GM18861 (cell line): ENCODE data around the gene MFNG.

Experiments
- ATAC-seq: cut with Tn5 transposase; IDR thresholded peaks from one replicate; pipeline ENCODE4 v1.9.1; 2021; ENCODE audit not compliant: unreplicated experiment

Gene MFNG

GRCh38 chr22:37514526-37515051, 28.4 kb upstream of the MFNG start:
- no peak for ATAC-seq

GRCh38 chr22:37511395-37512104, 25.4 kb upstream of the MFNG start:
- ATAC-seq, result no peak

- ATAC-seq, result no peak
These were observed 23.9 kb upstream of the MFNG start for GRCh38 chr22:37510091-37510490.

- ATAC-seq, result no peak
These were observed 23.1 kb upstream of the MFNG start for GRCh38 chr22:37509059-37509860.

GRCh38 chr22:37508431-37508992, 22.3 kb upstream of the MFNG start:
- no peak for ATAC-seq

- no peak for ATAC-seq
These were observed 21.5 kb upstream of the MFNG start for GRCh38 chr22:37507731-37508130.

- no peak for ATAC-seq
These were observed 19.8 kb upstream of the MFNG start for GRCh38 chr22:37505989-37506388.

GRCh38 chr22:37505565-37505964, 19.4 kb upstream of the MFNG start:
- no peak for ATAC-seq

- ATAC-seq, result no peak
These were observed 18.8 kb upstream of the MFNG start for GRCh38 chr22:37504964-37505363.

- ATAC-seq, result no peak
These were observed 17.7 kb upstream of the MFNG start for GRCh38 chr22:37503850-37504249.

GRCh38 chr22:37503183-37503683, 17.0 kb upstream of the MFNG start:
- ATAC-seq, result no peak

- no peak for ATAC-seq
These were observed 16.4 kb upstream of the MFNG start for GRCh38 chr22:37502342-37503182.

GRCh38 chr22:37501610-37502341, 15.6 kb upstream of the MFNG start:
- no peak for ATAC-seq

- ATAC-seq, result no peak
These were observed 14.8 kb upstream of the MFNG start for GRCh38 chr22:37500745-37501609.

GRCh38 chr22:37499789-37500540, 13.8 kb upstream of the MFNG start:
- ATAC-seq, result no peak

GRCh38 chr22:37499027-37499707, 13.0 kb upstream of the MFNG start:
- ATAC-seq, result no peak

- no peak for ATAC-seq
These were observed 12.2 kb upstream of the MFNG start for GRCh38 chr22:37498289-37498909.
